Fibroblast of lung (primary cell): ENCODE measurements around the gene POLN. TPM values are rescaled to one million over a fixed set of nuclear protein-coding genes. Genes with fewer than 3 reads are reported as not detected.

Source experiments
- DNase-seq, 2 donors: peaks; one replicate each; pipeline versions ENCODE4 v3.0.0 to v3.0.0-alpha.2; 2010; ENCODE audit warnings: low read depth in 2 of 2
- H2AFZ ChIP-seq: 2 replicates; pipeline ENCODE4 v1.5.1; 2012; ENCODE audit warnings: low read length, control low read depth, inconsistent platforms
- H3K27ac ChIP-seq: 2 replicates; pipeline ENCODE4 v1.5.1; 2011; ENCODE audit warnings: low read length, control low read depth; ENCODE audit not compliant: insufficient read depth
- H3K27me3 ChIP-seq: 2 replicates; pipeline ENCODE4 v1.5.1; 2011; ENCODE audit warnings: mild to moderate bottlenecking, low read length; ENCODE audit not compliant: control insufficient read depth, insufficient read depth
- H3K36me3 ChIP-seq: 2 replicates; pipeline ENCODE4 v1.5.1; 2011; ENCODE audit warnings: low read length; ENCODE audit not compliant: control insufficient read depth, insufficient read depth
- H3K4me1 ChIP-seq: 2 replicates; pipeline ENCODE4 v1.5.1; 2011; ENCODE audit warnings: low read length; ENCODE audit not compliant: control insufficient read depth, insufficient read depth; ENCODE audit errors: extremely low read depth
- H3K4me2 ChIP-seq: 2 replicates; pipeline ENCODE4 v1.5.1; 2011; ENCODE audit warnings: low read length, control low read depth; ENCODE audit not compliant: insufficient read depth; ENCODE audit errors: extremely low read depth
- H3K4me3 ChIP-seq, 4 experiments: fragments of 200-600 bp in 1 of 4; sonication (generic) in 1 of 4; replicated peaks in 1 of 4; 2 replicates each; pipeline ENCODE4 v1.5.1; 2011 to 2016; ENCODE audit warnings: low read length in 4 of 4, low read depth in 3 of 4, mild to moderate bottlenecking in 3 of 4, control low read depth in 2 of 4, inconsistent platforms in 1 of 4, mixed read lengths in 1 of 4; ENCODE audit not compliant: insufficient read depth in 1 of 4; ENCODE audit errors: control extremely low read depth in 1 of 4
- H3K79me2 ChIP-seq: 2 replicates; pipeline ENCODE4 v1.5.1; 2012; ENCODE audit warnings: mild to moderate bottlenecking, low read length, inconsistent platforms; ENCODE audit not compliant: control insufficient read depth, insufficient read depth
- H3K9ac ChIP-seq: 2 replicates; pipeline ENCODE4 v1.5.1; 2011; ENCODE audit warnings: mild to moderate bottlenecking, low read length, control low read depth; ENCODE audit not compliant: insufficient read depth
- H3K9me3 ChIP-seq: 2 replicates; pipeline ENCODE4 v1.5.1; 2012; ENCODE audit warnings: low read depth, low read length; ENCODE audit not compliant: control insufficient read depth, insufficient read depth
- H4K20me1 ChIP-seq: 2 replicates; pipeline ENCODE4 v1.5.1; 2011; ENCODE audit warnings: low read length; ENCODE audit not compliant: control insufficient read depth, insufficient read depth; ENCODE audit errors: extremely low read depth
- EZH2 ChIP-seq: IDR thresholded peaks from 2 replicates; pipeline ENCODE4 v1.5.1; 2012; ENCODE audit warnings: low read length, control low read depth, mild to moderate bottlenecking; ENCODE audit errors: missing control alignments
- polyA plus RNA-seq, 2 donors: library from polyadenylated mRNA; depleted of rRNA in 1 of 2; stranded (reverse) in 1 of 2; unstranded in 1 of 2; fragments of >200 nt; gene quantifications; 2 replicates each; pipeline ENCODE4 v1.2.1, GENCODE V29; 2011 to 2012; ENCODE audit warnings: missing spikeins in 1 of 2
- total RNA-seq: library from RNA; depleted of rRNA; stranded (reverse); fragments of >200 nt; gene quantifications from 2 replicates; pipeline ENCODE4 v1.2.1, GENCODE V29; 2014
- TF ChIP-seq, protein P1 (sequence below), 2 donors: IDR thresholded peaks in 1 of 2; conservative IDR thresholded peaks in 1 of 2; 1 replicate in 1 of 2; 2 replicates in 1 of 2; pipeline ENCODE4 v1.5.1; 2011 to 2012; ENCODE audit warnings: low read length in 2 of 2, control low read depth in 1 of 2, inconsistent platforms in 1 of 2, low read depth in 1 of 2, mild to moderate bottlenecking in 1 of 2

Gene POLN
- total and polyA plus RNA-seq, 2 donors (not counting 1 experiment from before 2014, with no cell fraction given): 0.58 to 5.6 TPM

DNA sequence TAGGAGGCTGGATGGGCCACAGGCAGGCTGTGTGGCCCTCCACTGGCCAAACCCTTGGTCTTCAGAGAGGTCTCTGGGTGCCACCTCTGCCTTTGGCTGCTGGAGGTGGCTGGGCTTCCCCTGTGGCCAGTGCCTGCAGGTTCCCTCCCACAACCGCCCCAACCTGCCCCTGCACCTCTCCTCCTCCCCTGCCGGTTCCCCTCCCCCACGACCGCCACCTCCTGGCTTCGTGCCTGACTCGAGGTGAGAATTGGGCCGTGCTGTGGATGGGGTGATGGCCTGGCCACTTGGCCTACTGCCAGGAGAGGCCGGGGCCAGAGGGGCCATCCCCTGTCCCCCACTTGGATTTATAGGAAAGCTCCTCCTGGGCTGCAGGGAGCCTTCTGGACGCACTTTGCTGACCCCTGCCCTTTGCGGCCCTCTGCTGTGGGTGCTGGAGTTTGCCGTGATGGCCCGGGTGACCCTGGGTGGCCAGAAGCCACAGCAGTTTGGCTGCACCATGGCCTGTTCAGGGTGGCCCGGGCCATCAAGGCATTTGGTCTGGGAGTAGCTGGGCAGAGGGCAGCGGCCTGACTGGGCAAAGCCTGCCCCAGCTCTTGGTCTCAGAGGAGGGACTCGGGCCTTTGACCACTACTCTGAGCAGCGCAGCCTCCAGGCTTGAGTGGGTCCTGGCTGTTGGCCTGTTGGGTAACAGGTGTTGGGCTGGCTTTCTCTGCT lies 179.0 kb downstream of the POLN start:
- DNase-seq: no peak
- Histone ChIP-seq H3K9ac (no peak overlapping the region), H3K4me3 (no peak overlapping the region)

DNA sequence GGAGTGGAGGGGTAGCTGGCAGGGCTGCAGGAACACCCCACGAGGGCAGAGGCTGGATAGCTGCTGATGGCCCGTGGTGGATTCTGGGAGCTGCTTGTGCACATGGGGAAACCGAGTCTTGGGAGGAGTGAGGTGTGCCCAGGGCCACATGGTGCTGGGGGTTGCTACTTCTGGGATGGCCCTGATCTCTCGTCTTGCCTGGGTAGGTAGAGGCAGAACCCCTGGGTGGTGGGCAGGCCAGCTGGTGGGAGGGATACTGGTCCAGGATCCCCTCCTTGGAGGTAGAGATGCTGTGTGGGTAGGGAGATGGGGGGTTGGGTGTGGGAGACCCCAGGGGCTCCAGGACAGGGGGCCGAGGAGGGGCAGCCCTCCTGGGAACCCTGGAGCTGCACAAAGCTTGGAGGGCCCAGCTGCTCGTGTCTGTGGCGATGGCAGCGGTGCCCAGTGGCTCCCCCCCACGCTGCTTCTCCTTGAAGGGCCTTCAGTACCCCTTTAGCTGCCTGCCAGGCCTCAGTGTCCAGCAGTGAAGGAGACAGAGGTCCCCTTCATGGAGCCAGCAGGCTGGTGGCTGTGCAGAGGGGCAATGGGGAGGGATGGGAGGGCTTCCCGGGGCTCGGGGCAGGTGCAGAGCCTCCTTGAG lies 179.6 kb downstream of the POLN start:
- no peaks in the 10 kb centered on the region for H3K36me3 ChIP-seq
- no peaks in the 10 kb centered on the region for H3K79me2 ChIP-seq
- DNase-seq: no peak
- H3K9ac ChIP-seq: no peak overlapping the region
- H3K9me3 ChIP-seq: no peaks in the 10 kb centered on the region
- H3K27me3 ChIP-seq: peaks cover 13% of the 10 kb centered on the region
- H3K4me3 ChIP-seq: no peak overlapping the region
- TF ChIP-seq, protein P1, sequence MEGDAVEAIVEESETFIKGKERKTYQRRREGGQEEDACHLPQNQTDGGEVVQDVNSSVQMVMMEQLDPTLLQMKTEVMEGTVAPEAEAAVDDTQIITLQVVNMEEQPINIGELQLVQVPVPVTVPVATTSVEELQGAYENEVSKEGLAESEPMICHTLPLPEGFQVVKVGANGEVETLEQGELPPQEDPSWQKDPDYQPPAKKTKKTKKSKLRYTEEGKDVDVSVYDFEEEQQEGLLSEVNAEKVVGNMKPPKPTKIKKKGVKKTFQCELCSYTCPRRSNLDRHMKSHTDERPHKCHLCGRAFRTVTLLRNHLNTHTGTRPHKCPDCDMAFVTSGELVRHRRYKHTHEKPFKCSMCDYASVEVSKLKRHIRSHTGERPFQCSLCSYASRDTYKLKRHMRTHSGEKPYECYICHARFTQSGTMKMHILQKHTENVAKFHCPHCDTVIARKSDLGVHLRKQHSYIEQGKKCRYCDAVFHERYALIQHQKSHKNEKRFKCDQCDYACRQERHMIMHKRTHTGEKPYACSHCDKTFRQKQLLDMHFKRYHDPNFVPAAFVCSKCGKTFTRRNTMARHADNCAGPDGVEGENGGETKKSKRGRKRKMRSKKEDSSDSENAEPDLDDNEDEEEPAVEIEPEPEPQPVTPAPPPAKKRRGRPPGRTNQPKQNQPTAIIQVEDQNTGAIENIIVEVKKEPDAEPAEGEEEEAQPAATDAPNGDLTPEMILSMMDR (conservative IDR thresholded peaks at IDR 0.05 in 1 of 2, IDR thresholded peaks at IDR 0.05 in 1 of 2; ENCODE audit: low read depth in 1 of 2, low read length in 2 of 2): no peak
- no peak for TF ChIP-seq EZH2
- H3K27ac ChIP-seq: no peak overlapping the region
- no peak overlapping the region for H3K4me2 ChIP-seq
- no peak overlapping the region for H2AFZ ChIP-seq
- no peaks in the 10 kb centered on the region for H4K20me1 ChIP-seq
- no peaks in the 10 kb centered on the region for H3K4me1 ChIP-seq

More for the DNA sequence above, 179.0 kb downstream of the POLN start:
- no peaks in the 10 kb centered on the region for H4K20me1 ChIP-seq
- no peaks in the 10 kb centered on the region for H3K36me3 ChIP-seq
- H3K27ac ChIP-seq: no peak overlapping the region
- H2AFZ ChIP-seq: no peak overlapping the region
- no peaks in the 10 kb centered on the region for H3K9me3 ChIP-seq
- no peaks in the 10 kb centered on the region for H3K79me2 ChIP-seq
- no peak overlapping the region for H3K4me2 ChIP-seq
- no peaks in the 10 kb centered on the region for H3K4me1 ChIP-seq
- TF ChIP-seq, protein P1 (conservative IDR thresholded peaks at IDR 0.05 in 1 of 2, IDR thresholded peaks at IDR 0.05 in 1 of 2; ENCODE audit: low read depth in 1 of 2, low read length in 2 of 2): no peak
- TF ChIP-seq EZH2: no peak
- peaks cover 7% of the 10 kb centered on the region for H3K27me3 ChIP-seq

GRCh38 chr4:2061186-2062131 lies 180.5 kb downstream of the POLN start:
- H3K4me2 ChIP-seq: no peak overlapping the region
- no peaks in the 10 kb centered on the region for H3K79me2 ChIP-seq
- no peaks in the 10 kb centered on the region for H4K20me1 ChIP-seq
- H2AFZ ChIP-seq: no peak overlapping the region
- peaks cover 20% of the 10 kb centered on the region for H3K27me3 ChIP-seq
- no peaks in the 10 kb centered on the region for H3K36me3 ChIP-seq
- no peak for DNase-seq
- H3K4me3 ChIP-seq: no peak overlapping the region
- no peak overlapping the region for H3K27ac ChIP-seq
- no peaks in the 10 kb centered on the region for H3K9me3 ChIP-seq
- no peak for TF ChIP-seq EZH2
- TF ChIP-seq, protein P1 (conservative IDR thresholded peaks at IDR 0.05 in 1 of 2, IDR thresholded peaks at IDR 0.05 in 1 of 2; ENCODE audit: low read depth in 1 of 2, low read length in 2 of 2): no peak
- H3K9ac ChIP-seq: no peak overlapping the region
- H3K4me1 ChIP-seq: no peaks in the 10 kb centered on the region
